Osteoblast (primary cell): ENCODE measurements around the gene SLC15A2. TPM values are rescaled to one million over a fixed set of nuclear protein-coding genes. Genes with fewer than 3 reads are reported as not detected.

Experiments
- DNase-seq: peaks from one replicate; pipeline ENCODE4 v3.0.0; 2011; ENCODE audit warnings: low spot score, mixed read lengths; ENCODE audit not compliant: insufficient read length; ENCODE audit errors: missing footprints
- H2AFZ ChIP-seq: 2 replicates; pipeline ENCODE4 v1.6.0; 2011; ENCODE audit warnings: mild to moderate bottlenecking, low read length
- H3K27ac ChIP-seq: 2 replicates; pipeline ENCODE4 v1.5.1; 2011; ENCODE audit warnings: mild to moderate bottlenecking, low read depth, low read length, moderate library complexity
- H3K27me3 ChIP-seq: 2 replicates; pipeline ENCODE4 v1.6.0; 2012; ENCODE audit warnings: mild to moderate bottlenecking, control low read depth, inconsistent platforms, low read length, moderate library complexity; ENCODE audit not compliant: insufficient read depth
- H3K36me3 ChIP-seq: 2 replicates; pipeline ENCODE4 v1.5.1; 2011; ENCODE audit warnings: mild to moderate bottlenecking, low read length, control low read depth, moderate library complexity; ENCODE audit not compliant: insufficient read depth
- H3K4me1 ChIP-seq: 2 replicates; pipeline ENCODE4 v1.5.1; 2011; ENCODE audit warnings: mild to moderate bottlenecking, low read length, control low read depth, moderate library complexity; ENCODE audit not compliant: insufficient read depth
- H3K4me2 ChIP-seq: 2 replicates; pipeline ENCODE4 v1.6.0; 2011; ENCODE audit warnings: mild to moderate bottlenecking, low read length; ENCODE audit not compliant: insufficient read depth
- H3K4me3 ChIP-seq: fragments of 200-600 bp; sonication (generic); 3 replicates; pipeline ENCODE4 v1.5.1; 2012; ENCODE audit warnings: mild to moderate bottlenecking, low read length, inconsistent platforms; ENCODE audit not compliant: insufficient read depth
- H3K79me2 ChIP-seq: 2 replicates; pipeline ENCODE4 v1.6.0; 2012; ENCODE audit warnings: mild to moderate bottlenecking, low read length, control low read depth, inconsistent platforms; ENCODE audit not compliant: insufficient read depth
- H3K9me3 ChIP-seq: 2 replicates; pipeline ENCODE4 v1.5.1; 2011; ENCODE audit warnings: low read depth, low read length, control low read depth
- H4K20me1 ChIP-seq: 2 replicates; pipeline ENCODE4 v1.6.0; 2012; ENCODE audit warnings: mild to moderate bottlenecking, low read length, control low read depth; ENCODE audit not compliant: insufficient read depth
- CTCF ChIP-seq: IDR thresholded peaks from 2 replicates; pipeline ENCODE4 v1.5.1; 2011; ENCODE audit warnings: mild to moderate bottlenecking, low read depth, low read length, moderate library complexity; ENCODE audit errors: extremely low read depth
- total RNA-seq: library from RNA; depleted of rRNA; stranded (reverse); fragments of >200 nt; gene quantifications from 2 replicates; pipeline ENCODE4 v1.2.3, GENCODE V29; 2012

Gene SLC15A2
- total RNA-seq, 1 donor = under 0.01 TPM

- H2AFZ ChIP-seq = no peak overlapping the region
- H3K27me3 ChIP-seq = no peaks in the 10 kb centered on the region
- no peak overlapping the region for H3K27ac ChIP-seq
- H3K9me3 ChIP-seq = no peaks in the 10 kb centered on the region
- no peaks in the 10 kb centered on the region for H3K36me3 ChIP-seq
- H3K4me1 ChIP-seq = no peaks in the 10 kb centered on the region
- TF ChIP-seq CTCF = no peak
- H4K20me1 ChIP-seq = no peaks in the 10 kb centered on the region
- H3K4me3 ChIP-seq = no peak overlapping the region
- no peak overlapping the region for H3K4me2 ChIP-seq
- no peaks in the 10 kb centered on the region for H3K79me2 ChIP-seq
- DNase-seq = no peak
These were observed 15.8 kb upstream of the SLC15A2 start for GRCh38 chr3:121878411-121878810.

GRCh38 chr3:121883507-121883906 is 10.7 kb upstream of the SLC15A2 start:
- Histone ChIP-seq H4K20me1 (no peaks in the 10 kb centered on the region), H3K4me2 (no peak overlapping the region), H3K4me1 (no peaks in the 10 kb centered on the region), H3K27ac (no peak overlapping the region), H3K79me2 (no peaks in the 10 kb centered on the region), H3K9me3 (no peaks in the 10 kb centered on the region), H3K4me3 (no peak overlapping the region), H3K36me3 (no peaks in the 10 kb centered on the region), H2AFZ (no peak overlapping the region), H3K27me3 (no peaks in the 10 kb centered on the region)
- TF ChIP-seq CTCF = peak; percentile 51
- DNase-seq = peak; percentile 27

GRCh38 chr3:121885386-121885785 is 8.8 kb upstream of the SLC15A2 start:
- H3K36me3 ChIP-seq = no peaks in the 10 kb centered on the region
- no peak overlapping the region for H3K27ac ChIP-seq
- no peaks in the 10 kb centered on the region for H4K20me1 ChIP-seq
- no peak for TF ChIP-seq CTCF
- no peak overlapping the region for H2AFZ ChIP-seq
- no peak overlapping the region for H3K4me3 ChIP-seq
- H3K4me1 ChIP-seq = no peaks in the 10 kb centered on the region
- H3K27me3 ChIP-seq = no peaks in the 10 kb centered on the region
- no peaks in the 10 kb centered on the region for H3K79me2 ChIP-seq
- no peak overlapping the region for H3K4me2 ChIP-seq
- no peaks in the 10 kb centered on the region for H3K9me3 ChIP-seq
- DNase-seq = no peak

- H3K79me2 ChIP-seq = no peaks in the 10 kb centered on the region
These were observed 920 bp downstream of the SLC15A2 start for GRCh38 chr3:121895121-121895520.

More at GRCh38 chr3:121895121-121895520, 920 bp downstream of the SLC15A2 start:
- Histone ChIP-seq H3K4me1 (no peaks in the 10 kb centered on the region), H3K4me2 (no peak overlapping the region), H3K4me3 (no peak overlapping the region), H2AFZ (no peak overlapping the region), H3K27me3 (no peaks in the 10 kb centered on the region), H3K9me3 (no peaks in the 10 kb centered on the region), H3K27ac (no peak overlapping the region), H4K20me1 (no peaks in the 10 kb centered on the region), H3K36me3 (no peaks in the 10 kb centered on the region)
- TF ChIP-seq CTCF = no peak
- no peak for DNase-seq
